Breast epithelium (tissue), 3 donors: ENCODE measurements around the gene TEX264.

Experiments used
- POLR2A ChIP-seq: fragments of 450-650 bp; IDR thresholded peaks from one replicate; pipeline ENCODE4 v1.6.1; 2016; ENCODE audit warnings: antibody characterized with exemption, mild to moderate bottlenecking, moderate library complexity
- POLR2AphosphoS5 ChIP-seq, 3 donors: sonication (generic); formaldehyde crosslinking; IDR thresholded peaks; one replicate each; pipeline ENCODE4 v1.6.1; 2017; ENCODE audit warnings: antibody characterized with exemption in 3 of 3
- TF ChIP-seq, protein P1 (sequence below), 3 donors: fragments of 450-650 bp; IDR thresholded peaks; one replicate each; pipeline ENCODE4 v1.5.1; 2016 to 2017; ENCODE audit warnings: antibody characterized with exemption in 3 of 3, mild to moderate bottlenecking in 3 of 3, moderate library complexity in 3 of 3

DNA sequence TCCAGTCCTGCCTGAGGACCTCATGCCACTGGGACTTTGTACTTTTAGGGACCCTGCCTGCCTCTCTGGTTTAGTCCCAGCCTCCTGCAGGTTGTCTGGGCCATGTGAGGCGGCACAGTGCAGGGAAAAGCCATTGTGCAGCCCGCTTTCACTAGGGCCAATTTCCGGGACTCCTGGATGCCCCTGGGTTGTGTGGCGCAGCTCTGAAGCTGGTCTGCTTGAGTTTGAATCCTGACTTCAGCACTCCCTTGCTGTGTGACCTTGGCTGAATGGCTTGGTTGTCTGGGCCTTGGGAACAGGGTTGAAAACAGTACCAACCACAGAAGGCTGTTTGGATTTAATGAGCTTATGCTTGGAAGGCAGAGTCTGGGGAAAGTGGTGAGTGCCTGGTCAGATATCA lies 8.3 kb downstream of the TEX264 start:
- TF ChIP-seq, protein P1, sequence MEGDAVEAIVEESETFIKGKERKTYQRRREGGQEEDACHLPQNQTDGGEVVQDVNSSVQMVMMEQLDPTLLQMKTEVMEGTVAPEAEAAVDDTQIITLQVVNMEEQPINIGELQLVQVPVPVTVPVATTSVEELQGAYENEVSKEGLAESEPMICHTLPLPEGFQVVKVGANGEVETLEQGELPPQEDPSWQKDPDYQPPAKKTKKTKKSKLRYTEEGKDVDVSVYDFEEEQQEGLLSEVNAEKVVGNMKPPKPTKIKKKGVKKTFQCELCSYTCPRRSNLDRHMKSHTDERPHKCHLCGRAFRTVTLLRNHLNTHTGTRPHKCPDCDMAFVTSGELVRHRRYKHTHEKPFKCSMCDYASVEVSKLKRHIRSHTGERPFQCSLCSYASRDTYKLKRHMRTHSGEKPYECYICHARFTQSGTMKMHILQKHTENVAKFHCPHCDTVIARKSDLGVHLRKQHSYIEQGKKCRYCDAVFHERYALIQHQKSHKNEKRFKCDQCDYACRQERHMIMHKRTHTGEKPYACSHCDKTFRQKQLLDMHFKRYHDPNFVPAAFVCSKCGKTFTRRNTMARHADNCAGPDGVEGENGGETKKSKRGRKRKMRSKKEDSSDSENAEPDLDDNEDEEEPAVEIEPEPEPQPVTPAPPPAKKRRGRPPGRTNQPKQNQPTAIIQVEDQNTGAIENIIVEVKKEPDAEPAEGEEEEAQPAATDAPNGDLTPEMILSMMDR (IDR thresholded peaks at IDR 0.05) = no peak
- TF ChIP-seq POLR2A = no peak
- TF ChIP-seq POLR2AphosphoS5 (IDR thresholded peaks at IDR 0.05) = no peak
